IPS-18a (cell line): ENCODE results near the gene LSS.

Source experiments
- H3K27ac ChIP-seq: one replicate; pipeline ENCODE4 v1.5.1; 2013; ENCODE audit warnings: low read length
- H3K27me3 ChIP-seq: one replicate; pipeline ENCODE4 v1.6.1; 2013; ENCODE audit warnings: mild to moderate bottlenecking, low read length; ENCODE audit not compliant: control insufficient read depth, insufficient read depth
- H3K36me3 ChIP-seq: one replicate; pipeline ENCODE4 v1.6.1; 2013; ENCODE audit warnings: low read depth, low read length; ENCODE audit not compliant: control insufficient read depth
- H3K4me1 ChIP-seq: one replicate; pipeline ENCODE4 v1.6.1; 2013; ENCODE audit warnings: low read depth, low read length; ENCODE audit not compliant: control insufficient read depth
- H3K4me3 ChIP-seq: one replicate; pipeline ENCODE4 v1.5.1; 2013; ENCODE audit warnings: low read length
- H3K9ac ChIP-seq: one replicate; pipeline ENCODE4 v1.6.1; 2013; ENCODE audit warnings: mild to moderate bottlenecking, low read length, moderate library complexity
- H3K9me3 ChIP-seq: one replicate; pipeline ENCODE4 v1.6.1; 2013; ENCODE audit warnings: low read depth, low read length; ENCODE audit not compliant: control insufficient read depth

Gene LSS

DNA sequence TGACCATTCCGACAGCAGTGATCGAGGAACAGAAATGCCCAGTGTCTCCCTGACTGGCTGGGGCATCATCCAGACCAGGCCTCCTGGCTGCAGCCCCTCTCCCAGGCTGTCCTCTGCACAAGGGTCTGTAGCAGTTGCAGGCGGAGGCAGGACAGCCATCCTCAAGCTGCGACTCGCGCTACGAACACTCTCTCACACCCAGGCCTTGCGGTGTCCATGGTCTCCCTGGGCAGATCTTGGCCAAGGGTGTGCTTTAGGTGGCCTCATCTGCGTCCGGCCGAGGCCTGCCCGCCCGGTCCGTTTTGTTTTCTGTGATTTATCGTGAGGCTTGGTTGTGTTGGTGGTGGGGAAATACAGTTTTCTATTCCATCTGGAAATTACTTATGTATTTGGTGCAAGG is 88.9 kb downstream of the LSS start:
- Histone ChIP-seq H3K27me3 (no peaks in the 10 kb centered on the region), H3K9ac (no peak overlapping the region), H3K4me1 (peaks cover 3% of the 10 kb centered on the region), H3K4me3 (no peak overlapping the region), H3K9me3 (no peaks in the 10 kb centered on the region), H3K27ac (no peak overlapping the region), H3K36me3 (no peaks in the 10 kb centered on the region)

DNA sequence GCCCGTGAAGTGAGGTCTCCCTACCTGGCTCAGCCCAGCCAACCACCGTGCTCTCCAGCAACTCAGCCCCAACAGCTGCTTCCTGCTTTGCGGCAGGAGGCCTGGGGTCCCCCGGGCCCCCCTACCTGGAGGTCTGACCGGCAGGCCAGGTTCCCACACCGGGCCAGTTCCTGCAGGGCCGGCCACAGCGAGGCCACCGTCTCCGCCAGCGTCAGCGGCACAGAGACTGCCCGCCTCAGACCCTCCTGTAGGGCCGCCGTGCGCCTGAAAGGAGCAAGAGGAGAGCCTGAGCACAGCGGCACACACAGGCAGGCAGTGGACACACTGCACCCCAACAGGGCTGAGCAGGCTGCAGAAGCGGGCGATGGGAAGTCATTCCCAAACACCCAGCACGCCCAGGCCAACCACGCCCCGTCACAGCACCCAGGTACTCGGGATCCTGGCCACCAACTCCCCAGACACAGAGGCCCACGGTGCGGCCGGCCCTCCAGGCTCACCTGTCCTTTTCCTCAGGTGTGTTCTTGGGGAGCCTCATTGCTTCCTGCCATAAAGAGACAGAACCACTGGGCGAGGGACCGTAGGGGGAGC is 90.1 kb downstream of the LSS start:
- no peaks in the 10 kb centered on the region for H3K9me3 ChIP-seq
- H3K36me3 ChIP-seq, result no peaks in the 10 kb centered on the region
- H3K27me3 ChIP-seq, result no peaks in the 10 kb centered on the region
- no peak overlapping the region for H3K9ac ChIP-seq
- H3K27ac ChIP-seq, result no peak overlapping the region
- no peak overlapping the region for H3K4me3 ChIP-seq
- no peaks in the 10 kb centered on the region for H3K4me1 ChIP-seq
